HG03439 (cell line): ENCODE measurements around the gene IKZF1.

ENCODE experiments used
- ATAC-seq: cut with Tn5 transposase; IDR thresholded peaks from one replicate; pipeline ENCODE4 v1.9.1; 2021; ENCODE audit warnings: mild to moderate bottlenecking, moderate library complexity; ENCODE audit not compliant: unreplicated experiment

Gene IKZF1

GRCh38 chr7:50304129-50304910 lies at the start of gene IKZF1:
Gene IKZF1 (plus strand): TSS chr7:50304716. CDS start chr7:50319062, 14,346 bp downstream.
- peak; percentile 39 for ATAC-seq

- no peak for ATAC-seq
These were observed 42.9 kb upstream of the IKZF1 start for GRCh38 chr7:50261593-50261992.

- ATAC-seq = no peak
These were observed 42.1 kb upstream of the IKZF1 start for GRCh38 chr7:50262446-50262845.

GRCh38 chr7:50262916-50263690 lies 41.4 kb upstream of the IKZF1 start:
- no peak for ATAC-seq

GRCh38 chr7:50264908-50265307 lies 39.6 kb upstream of the IKZF1 start:
- no peak for ATAC-seq

GRCh38 chr7:50265968-50266634 lies 38.4 kb upstream of the IKZF1 start:
- ATAC-seq = no peak

GRCh38 chr7:50266635-50267386 lies 37.7 kb upstream of the IKZF1 start:
- peak; percentile 37 for ATAC-seq

- no peak for ATAC-seq
These were observed 36.9 kb upstream of the IKZF1 start for GRCh38 chr7:50267525-50268041.

GRCh38 chr7:50268223-50268622 lies 36.3 kb upstream of the IKZF1 start:
- ATAC-seq = no peak

GRCh38 chr7:50268990-50269389 lies 35.5 kb upstream of the IKZF1 start:
- no peak for ATAC-seq

- ATAC-seq = no peak
These were observed 33.9 kb upstream of the IKZF1 start for GRCh38 chr7:50270531-50271018.

GRCh38 chr7:50272808-50273207 lies 31.7 kb upstream of the IKZF1 start:
- ATAC-seq = no peak

- no peak for ATAC-seq
These were observed 31.2 kb upstream of the IKZF1 start for GRCh38 chr7:50273301-50273700.

- ATAC-seq = no peak
These were observed 30.6 kb upstream of the IKZF1 start for GRCh38 chr7:50273870-50274269.

- no peak for ATAC-seq
These were observed 30.2 kb upstream of the IKZF1 start for GRCh38 chr7:50274361-50274760.

GRCh38 chr7:50275430-50275829 lies 29.1 kb upstream of the IKZF1 start:
- ATAC-seq = no peak

- no peak for ATAC-seq
These were observed 28.0 kb upstream of the IKZF1 start for GRCh38 chr7:50276483-50276882.

GRCh38 chr7:50278120-50278519 lies 26.4 kb upstream of the IKZF1 start:
- no peak for ATAC-seq

- peak; percentile 86 for ATAC-seq
These were observed 22.7 kb upstream of the IKZF1 start for GRCh38 chr7:50281680-50282445.
